NB4 (cell line): Measurements from ENCODE around the gene LVRN.

Experiments
- DNase-seq: peaks from one replicate; pipeline ENCODE4 v3.0.0; 2010; ENCODE audit warnings: low read depth
- H3K4me3 ChIP-seq: one replicate; pipeline ENCODE4 v1.5.1; 2011; ENCODE audit warnings: mild to moderate bottlenecking, low read depth, low read length, moderate library complexity
- MAX ChIP-seq: IDR thresholded peaks from 2 replicates; pipeline ENCODE4 v1.6.1; 2011; ENCODE audit warnings: low read depth, low read length
- MYC ChIP-seq: IDR thresholded peaks from 2 replicates; pipeline ENCODE4 v1.6.1; 2011; ENCODE audit warnings: low read depth, low read length
- POLR2A ChIP-seq: IDR thresholded peaks from 2 replicates; pipeline ENCODE4 v1.6.1; 2011; ENCODE audit warnings: mild to moderate bottlenecking; ENCODE audit not compliant: insufficient read length; ENCODE audit errors: extremely low read depth
- TF ChIP-seq, protein P1 (sequence below): IDR thresholded peaks from one replicate; pipeline ENCODE4 v1.5.1; 2012; ENCODE audit warnings: low read depth, low read length

LVRN gene

DNA sequence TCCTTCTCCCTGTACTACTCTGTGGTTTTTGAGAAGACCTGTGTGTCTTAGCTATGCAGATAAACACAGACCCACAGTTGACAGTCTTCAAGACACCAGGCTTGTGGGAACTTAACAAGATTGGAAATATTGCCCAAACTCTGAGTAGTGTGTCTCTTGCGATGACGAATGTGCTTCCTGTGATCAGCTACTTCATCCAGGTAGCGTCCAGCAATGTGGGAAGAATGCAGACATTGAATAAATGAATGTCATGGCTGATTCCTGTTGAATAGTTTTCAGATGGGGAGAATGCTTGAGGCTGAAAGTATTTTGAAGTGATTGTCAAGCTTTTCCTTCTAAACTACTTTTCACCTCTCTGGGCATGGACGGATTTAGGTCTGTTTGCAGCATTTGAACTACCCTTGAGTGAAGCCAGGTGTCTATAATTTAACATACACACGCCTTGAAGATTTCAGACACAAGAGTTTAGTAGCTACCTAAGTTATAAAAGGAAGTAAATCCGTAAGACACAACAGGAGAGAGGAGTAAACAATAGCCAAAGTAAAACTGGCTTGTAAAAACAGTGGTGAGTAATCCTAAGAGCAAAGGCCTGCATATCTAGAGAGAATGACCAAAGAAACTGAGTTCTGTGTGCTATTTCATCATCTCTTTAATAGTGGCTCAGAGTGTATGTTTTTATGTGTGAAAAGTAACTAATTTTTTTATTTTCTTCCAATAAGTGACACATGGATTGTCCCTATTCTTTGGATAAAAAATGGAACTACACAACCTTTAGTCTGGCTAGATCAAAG is 40.0 kb downstream of the LVRN start:
- H3K4me3 ChIP-seq = no peak overlapping the region
- no peak for DNase-seq
- no peak for TF ChIP-seq POLR2A
- no peak for TF ChIP-seq MYC
- TF ChIP-seq MAX = no peak
- TF ChIP-seq, protein P1, sequence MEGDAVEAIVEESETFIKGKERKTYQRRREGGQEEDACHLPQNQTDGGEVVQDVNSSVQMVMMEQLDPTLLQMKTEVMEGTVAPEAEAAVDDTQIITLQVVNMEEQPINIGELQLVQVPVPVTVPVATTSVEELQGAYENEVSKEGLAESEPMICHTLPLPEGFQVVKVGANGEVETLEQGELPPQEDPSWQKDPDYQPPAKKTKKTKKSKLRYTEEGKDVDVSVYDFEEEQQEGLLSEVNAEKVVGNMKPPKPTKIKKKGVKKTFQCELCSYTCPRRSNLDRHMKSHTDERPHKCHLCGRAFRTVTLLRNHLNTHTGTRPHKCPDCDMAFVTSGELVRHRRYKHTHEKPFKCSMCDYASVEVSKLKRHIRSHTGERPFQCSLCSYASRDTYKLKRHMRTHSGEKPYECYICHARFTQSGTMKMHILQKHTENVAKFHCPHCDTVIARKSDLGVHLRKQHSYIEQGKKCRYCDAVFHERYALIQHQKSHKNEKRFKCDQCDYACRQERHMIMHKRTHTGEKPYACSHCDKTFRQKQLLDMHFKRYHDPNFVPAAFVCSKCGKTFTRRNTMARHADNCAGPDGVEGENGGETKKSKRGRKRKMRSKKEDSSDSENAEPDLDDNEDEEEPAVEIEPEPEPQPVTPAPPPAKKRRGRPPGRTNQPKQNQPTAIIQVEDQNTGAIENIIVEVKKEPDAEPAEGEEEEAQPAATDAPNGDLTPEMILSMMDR = no peak

DNA sequence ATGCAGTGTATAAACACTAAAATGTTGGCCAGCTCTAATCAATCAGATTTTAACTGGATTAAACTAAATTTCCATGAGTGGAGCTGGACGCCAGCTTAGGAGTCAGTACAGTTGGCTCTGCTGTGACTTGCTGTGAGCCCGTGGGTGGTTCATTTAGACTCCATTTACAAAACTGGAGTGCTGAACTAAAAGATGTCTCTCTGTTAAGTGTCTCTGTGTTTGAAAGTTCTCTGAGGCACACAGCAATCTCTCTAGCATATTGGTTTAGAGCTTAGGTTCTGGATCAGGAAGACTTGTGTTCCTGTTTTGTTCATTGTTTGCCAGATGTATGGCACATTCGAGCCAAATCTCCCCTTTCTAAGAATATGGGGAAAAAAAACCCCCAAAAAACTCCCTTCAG is 42.0 kb downstream of the LVRN start:
- TF ChIP-seq MAX (no peak), MYC (no peak), POLR2A (no peak)
- TF ChIP-seq, protein P1 = no peak
- DNase-seq = no peak
- no peak overlapping the region for H3K4me3 ChIP-seq

GRCh38 chr5:116009806-116010205 is 47.5 kb downstream of the LVRN start:
- no peak for DNase-seq
- no peak overlapping the region for H3K4me3 ChIP-seq
- TF ChIP-seq MYC (no peak), POLR2A (no peak), MAX (no peak)
- TF ChIP-seq, protein P1 = no peak

DNA sequence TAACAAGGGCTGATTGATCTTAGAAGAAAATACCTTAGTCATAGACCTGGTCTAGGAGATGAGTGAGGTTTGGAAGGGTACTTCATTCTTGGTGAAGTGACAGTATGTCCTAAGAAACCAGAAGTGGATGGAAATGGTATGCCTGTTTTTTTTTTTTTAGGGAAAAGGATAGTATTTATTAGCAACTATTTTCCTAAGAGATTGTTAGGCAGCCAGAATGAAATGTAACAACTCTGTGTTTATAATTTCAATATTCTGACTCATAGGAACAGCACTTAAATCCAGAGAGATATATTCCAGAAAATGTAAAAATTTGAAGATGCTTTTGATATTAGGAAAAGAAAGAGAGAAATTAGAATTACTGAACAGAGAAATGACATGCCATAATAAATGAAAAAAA is 48.8 kb downstream of the LVRN start:
- no peak for DNase-seq
- no peak overlapping the region for H3K4me3 ChIP-seq
- no peak for TF ChIP-seq MYC
- TF ChIP-seq, protein P1 = no peak
- no peak for TF ChIP-seq MAX
- TF ChIP-seq POLR2A = no peak

- no peak for DNase-seq
- no peak overlapping the region for H3K4me3 ChIP-seq
- TF ChIP-seq MAX (no peak), MYC (no peak), POLR2A (no peak)
- TF ChIP-seq, protein P1 = no peak
Observed at GRCh38 chr5:116013207-116013785, 51.0 kb downstream of the LVRN start.
